GM21529 (cell line): ENCODE data around the gene HEATR9.
"Not testable (repeated sequence)": the region's sequence is repeated elsewhere in the genome, so short reads cannot be mapped to it uniquely, and the experiment has no call there.

Experiments
- ATAC-seq: cut with Tn5 transposase; IDR thresholded peaks from one replicate; pipeline ENCODE4 v1.9.1; 2021; ENCODE audit not compliant: unreplicated experiment

The HEATR9 gene

DNA sequence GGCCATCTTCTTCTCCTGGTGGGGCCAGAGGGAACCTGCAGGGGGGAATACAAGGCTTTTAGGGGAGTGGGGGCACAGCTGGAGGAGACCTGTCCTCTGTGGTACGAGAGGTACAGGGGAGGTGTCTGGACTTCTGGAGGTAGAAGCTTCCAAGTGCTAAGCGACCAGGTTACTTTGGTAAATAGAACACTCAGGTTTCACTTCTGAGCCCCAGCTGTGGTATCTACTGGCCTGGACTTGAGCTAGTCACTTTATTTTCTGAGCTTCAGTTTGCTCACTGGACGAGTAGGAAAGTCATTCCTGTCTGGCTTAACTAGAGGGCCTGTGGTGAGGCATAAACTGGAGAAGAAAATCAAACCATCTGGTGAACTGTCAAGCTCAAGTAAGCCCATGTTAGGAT, at the start of gene HEATR9:
Gene HEATR9, minus strand, starts transcription at position 155 of the 400 bp plus-strand sequence. Its CDS starts 149 bp downstream, at position 6.
- no peak for ATAC-seq

- ATAC-seq = no peak
Measured at GRCh38 chr17:35917519-35918213, 49.0 kb upstream of the HEATR9 start.

DNA sequence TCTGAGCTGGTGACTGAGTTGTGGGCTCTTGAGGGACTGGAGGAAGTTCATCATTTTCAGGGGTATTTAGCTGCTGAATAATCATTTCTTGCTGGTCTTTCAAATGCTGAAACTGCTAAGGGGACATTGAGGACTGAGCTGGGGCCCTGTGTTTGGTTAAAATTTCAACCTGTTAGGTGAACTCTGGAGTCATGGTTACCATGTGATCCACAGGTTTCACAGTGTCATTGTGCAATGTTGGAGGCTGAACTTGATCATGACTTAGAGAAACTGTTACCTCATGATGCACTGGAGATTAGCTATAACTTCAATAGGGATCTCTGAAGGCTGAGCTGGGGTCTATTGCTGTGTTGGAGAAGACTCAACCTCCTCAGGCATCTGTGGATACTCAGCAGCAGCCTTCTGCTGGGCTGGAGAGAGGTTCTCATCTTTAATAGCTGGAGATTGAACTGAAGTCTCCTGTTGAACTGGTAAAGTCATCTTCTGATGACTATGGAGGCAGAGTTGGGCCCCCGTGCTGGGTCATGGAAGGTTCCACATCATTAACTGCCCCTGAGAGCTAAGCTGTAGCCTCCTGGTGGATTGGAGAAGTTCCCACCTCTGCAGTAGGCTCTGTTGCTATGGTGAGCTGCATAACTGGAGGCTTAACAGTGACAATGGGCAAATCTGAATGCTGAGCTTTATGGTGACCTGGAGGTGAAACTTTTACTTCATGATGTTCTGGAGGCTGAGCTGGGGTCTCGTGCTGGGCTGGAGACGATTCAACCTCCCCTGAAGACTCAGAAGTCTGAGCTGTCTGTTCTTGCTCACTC, 46.7 kb upstream of the HEATR9 start:
- ATAC-seq = no peak

DNA sequence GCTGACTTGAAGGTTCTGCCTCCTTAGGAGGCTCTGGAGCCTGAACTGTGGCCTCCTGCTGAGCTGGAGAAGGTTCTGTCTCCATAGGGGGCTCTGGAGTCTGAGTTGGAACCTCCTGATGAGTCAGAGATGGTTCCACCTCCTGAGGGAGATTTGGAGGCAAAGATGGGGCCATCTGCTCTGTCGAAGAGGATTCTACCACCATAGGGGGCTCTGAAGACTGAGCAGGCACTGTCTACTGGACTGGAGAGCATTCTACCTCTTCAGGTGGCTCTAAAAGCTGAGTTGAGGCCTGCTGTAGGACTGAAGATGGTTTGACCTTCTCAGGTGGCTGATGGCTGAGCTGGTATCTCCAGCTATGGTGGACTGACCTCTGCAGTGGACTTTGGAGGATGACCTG, 45.7 kb upstream of the HEATR9 start:
- no peak for ATAC-seq

DNA sequence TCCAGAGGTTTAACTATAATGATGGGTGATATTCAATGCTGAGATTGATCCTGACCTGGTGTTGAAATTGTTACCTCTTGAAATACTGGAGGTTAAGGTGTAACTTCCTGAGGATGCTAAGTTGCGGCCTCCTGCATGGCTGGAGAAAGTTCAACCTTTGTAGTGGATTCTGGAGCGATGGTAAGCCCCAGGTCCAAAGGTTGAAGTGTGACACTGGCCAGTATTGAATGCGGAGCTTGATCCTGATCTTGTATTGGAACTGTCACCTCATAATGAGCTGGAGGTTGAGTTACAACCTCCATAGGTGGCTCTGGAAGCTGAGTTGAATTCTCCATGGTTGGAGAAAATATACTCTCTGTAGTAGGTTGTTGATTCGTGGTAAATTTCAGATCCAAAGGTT, 44.9 kb upstream of the HEATR9 start:
- no peak for ATAC-seq

GRCh38 chr17:35912942-35913341, 44.3 kb upstream of the HEATR9 start:
- ATAC-seq = no peak

DNA sequence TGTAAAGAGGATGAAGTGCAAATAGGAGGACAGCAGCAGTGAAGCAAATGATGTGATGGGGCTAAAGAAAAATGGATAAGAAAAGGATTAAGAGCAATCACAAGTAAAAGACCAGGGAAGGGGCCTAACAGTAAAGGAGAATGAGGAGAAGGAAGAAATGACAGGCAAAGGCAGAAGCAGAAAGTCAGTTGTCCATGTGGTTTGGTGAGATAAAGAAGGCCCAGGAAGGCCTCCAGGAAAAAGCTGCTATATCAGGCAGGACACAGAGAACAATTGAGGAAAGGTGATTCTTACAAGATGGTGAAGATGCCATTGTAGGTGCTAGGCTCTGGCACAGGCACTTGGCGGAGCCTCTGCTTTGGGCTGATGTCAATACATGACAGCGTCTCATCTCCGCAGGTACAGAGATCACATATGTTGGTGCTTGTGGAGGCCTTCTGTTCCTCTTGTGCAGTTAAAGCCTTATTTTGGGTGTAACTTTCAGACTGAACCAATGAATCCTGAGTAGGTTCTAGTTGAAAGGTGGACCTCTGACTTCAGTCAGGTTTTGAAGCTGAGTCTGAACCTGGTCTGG, 43.7 kb upstream of the HEATR9 start:
- ATAC-seq = no peak

- ATAC-seq = no peak
Measured at GRCh38 chr17:35909408-35909807, 40.7 kb upstream of the HEATR9 start.

DNA sequence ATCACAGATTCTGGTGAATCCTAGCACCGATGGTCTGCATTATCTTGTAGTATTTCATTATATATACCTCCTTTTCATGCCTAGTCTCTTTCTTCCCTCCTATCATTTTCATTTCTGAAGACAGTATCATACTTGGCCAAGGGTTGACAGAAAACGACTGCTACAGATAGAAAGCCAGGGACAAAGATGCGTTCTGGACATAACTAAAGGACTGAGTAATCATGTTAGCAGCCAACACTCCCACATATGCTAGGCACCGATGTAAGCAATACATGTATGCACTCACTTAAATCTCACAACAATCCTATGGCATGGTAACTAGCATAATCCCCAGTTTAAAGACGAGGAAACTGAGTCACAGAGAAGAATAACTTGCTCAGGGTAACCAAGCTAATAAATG, 39.0 kb upstream of the HEATR9 start:
- ATAC-seq = no peak

- no peak for ATAC-seq
Measured at GRCh38 chr17:35906926-35907637, 38.4 kb upstream of the HEATR9 start.

- no peak for ATAC-seq
Measured at GRCh38 chr17:35906191-35906925, 37.7 kb upstream of the HEATR9 start.

DNA sequence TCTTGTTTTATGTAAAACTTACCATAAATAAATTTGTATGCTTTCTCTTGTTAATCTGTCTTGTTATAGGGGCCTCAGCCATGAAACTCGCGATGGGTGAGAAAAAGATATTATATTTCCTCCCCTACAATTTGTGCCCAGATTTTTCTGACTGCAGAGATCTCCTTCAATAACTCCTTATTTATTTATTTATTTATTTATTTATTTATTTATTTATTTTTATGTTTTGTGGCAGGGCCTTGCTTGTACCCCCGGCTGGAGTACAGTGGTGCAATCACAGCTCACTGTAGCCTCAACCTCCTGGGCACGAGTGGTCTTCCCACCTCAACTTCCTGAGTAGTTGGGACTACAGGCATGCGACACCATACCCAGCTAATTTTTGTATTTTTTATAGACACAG, 34.8 kb upstream of the HEATR9 start:
- ATAC-seq = no peak

DNA sequence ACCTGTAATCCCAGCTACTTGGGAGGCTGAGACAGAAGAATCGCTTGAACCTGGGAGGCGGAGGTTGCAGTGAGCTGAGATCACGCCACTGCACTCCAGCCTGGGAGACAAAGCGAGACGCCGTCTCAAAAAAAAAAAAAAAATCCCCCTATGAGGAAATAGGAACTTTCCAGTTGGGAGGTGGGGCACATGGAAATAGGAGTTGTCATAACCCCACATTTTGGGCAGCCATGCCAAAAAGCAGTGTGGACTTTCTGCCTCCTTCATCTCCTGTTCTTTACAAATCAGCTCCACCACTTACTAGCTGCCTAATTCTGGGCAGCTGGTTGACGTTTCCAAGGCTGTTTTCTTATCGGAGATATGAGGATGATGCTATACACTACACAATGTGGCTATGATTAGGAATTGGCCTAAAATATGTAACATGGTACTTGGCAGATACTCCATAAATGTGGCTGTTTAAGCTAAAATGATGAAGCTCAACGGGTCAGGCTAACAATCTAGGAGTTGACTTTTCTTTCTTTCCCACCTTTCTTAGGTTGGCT, 33.0 kb upstream of the HEATR9 start:
- ATAC-seq = no peak

- no peak for ATAC-seq
Measured at GRCh38 chr17:35900708-35901480, 32.2 kb upstream of the HEATR9 start.

GRCh38 chr17:35900280-35900679, 31.6 kb upstream of the HEATR9 start:
- no peak for ATAC-seq

- no peak for ATAC-seq
Measured at GRCh38 chr17:35898283-35899070, 29.8 kb upstream of the HEATR9 start.

- ATAC-seq = not testable (repeated sequence)
Measured at GRCh38 chr17:35897772-35898171, 29.1 kb upstream of the HEATR9 start.

DNA sequence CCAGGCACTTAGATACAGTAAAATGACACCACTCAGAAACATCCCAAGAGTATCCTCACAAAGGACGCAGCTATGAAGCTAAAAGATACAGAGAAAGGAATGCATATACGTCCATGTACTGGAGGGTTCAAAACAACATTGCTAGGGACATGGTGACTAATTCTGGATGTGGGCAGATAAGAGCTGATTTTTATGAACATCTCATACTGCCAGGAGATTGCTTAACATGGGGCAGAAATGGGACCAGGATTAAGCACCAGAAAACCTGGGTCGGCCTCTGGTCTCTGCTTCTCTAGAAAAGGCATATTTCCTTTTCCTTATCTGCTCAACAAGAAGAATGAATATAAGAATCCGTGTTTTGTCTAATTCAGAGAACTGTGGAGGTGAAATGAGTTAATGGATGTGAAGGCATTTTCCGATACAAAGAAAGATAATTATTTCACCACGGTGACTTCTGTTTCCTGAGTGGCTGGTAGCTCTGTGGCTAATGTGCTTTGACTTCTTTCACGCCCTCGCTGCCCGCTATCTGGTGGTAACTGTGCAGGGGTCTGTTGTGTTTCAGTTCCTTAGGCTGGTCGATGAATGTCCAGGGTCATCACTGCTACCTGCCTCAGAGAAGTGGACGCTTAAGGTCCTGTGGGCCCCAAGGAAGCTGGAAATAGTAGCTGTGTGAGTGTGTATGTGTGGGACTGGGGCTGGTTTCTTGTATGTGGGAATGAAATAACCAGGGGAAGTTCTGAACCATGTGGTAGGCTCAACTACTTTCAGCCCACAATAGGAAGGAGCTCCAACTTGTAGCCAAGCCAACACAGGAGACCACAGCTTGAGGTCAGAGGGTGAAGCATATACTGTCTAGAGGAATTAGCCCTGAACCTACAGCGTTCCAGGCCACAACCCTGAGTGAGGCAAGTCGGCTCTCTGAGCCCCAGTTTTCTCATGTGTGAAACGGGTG, 27.2 kb upstream of the HEATR9 start:
- no peak for ATAC-seq
